Measurements from ENCODE around the gene DUSP15. TPM values are rescaled to one million over a fixed set of nuclear protein-coding genes. Genes with fewer than 3 reads are reported as not detected.
A peak's percentile ranks its signal among the peaks of the same experiment; 100 is the strongest.

The DUSP15 gene
- total and polyA plus RNA-seq, 2 of the 8 experiments (the other 6 are each of a cell fraction or from before 2014, with no cell fraction given) = 0.91 to 3.2 TPM

GRCh38 chr20:31816221-31816620 is 54.1 kb downstream of the DUSP15 start:
- no peaks in the 10 kb centered on the region for H3K79me2 ChIP-seq (ENCODE audit: control insufficient read depth in 1 of 2, insufficient read depth in 2 of 2, low read length in 2 of 2)
- no peak overlapping the region for H4K8ac ChIP-seq (ENCODE audit: extremely low read depth, insufficient read depth, low read length)
- no peak overlapping the region for H3K4me3 ChIP-seq (ENCODE audit: extremely low read depth in 1 of 4, insufficient read depth in 2 of 4, low read depth in 3 of 4, low read length in 4 of 4)
- CTCF ChIA-PET (ENCODE audit: partially characterized antibody) = interaction anchor here (0.8 to 5.5 kb wide), 8 partner anchors 8 to 216 kb away, joined by 3 to 19 read pairs (median 4); partner anchors contain the start of gene FOXS1
- WGBS, 2 experiments (ENCODE audit: extremely low coverage in 1 of 2, insufficient coverage in 1 of 2, insufficient read length in 1 of 2, insufficient replicate concordance in 2 of 2, low coverage in 1 of 2, low lambda C conversion rate in 2 of 2, missing lambda C conversion rate in 1 of 2) = 87% methylated on average over 5 of the region's 5 CpGs; no CpG with 5 or more reads in 1 of the 2 experiments
- TF ChIP-seq KDM1A (IDR thresholded peaks at IDR 0.05; ENCODE audit: borderline replicate concordance, low read length) (peak; percentile 84), FOSL1 (IDR thresholded peaks at IDR 0.05; ENCODE audit: insufficient read depth, low read depth, low read length) (no peak), EZH2 (IDR thresholded peaks at IDR 0.05; ENCODE audit: low read depth, low read length, severe bottlenecking) (no peak)
- H3K23me2 ChIP-seq (ENCODE audit: low read depth, low read length) = no peaks in the 10 kb centered on the region
- H2AFZ ChIP-seq (ENCODE audit: low read length) = no peak overlapping the region
- DNase-seq (ENCODE audit: low read depth in 1 of 2, low spot score in 2 of 2) (no peak), FAIRE-seq (peak; percentile 7)
- H3K4me1 ChIP-seq (replicated peaks in 1 of 4; ENCODE audit: control insufficient read depth in 3 of 4, insufficient read depth in 4 of 4, low read length in 3 of 4) = peaks cover 4 to 10% (median 8%) of the 10 kb centered on the region in 4 experiments; a peak in 6 of 7 replicates
- H3K27me3 ChIP-seq (replicated peaks in 1 of 4; ENCODE audit: control insufficient read depth in 3 of 4, extremely low read depth in 1 of 4, insufficient read depth in 3 of 4, low read length in 3 of 4) = no peaks in the 10 kb centered on the region
- H3K27ac ChIP-seq (ENCODE audit: low read depth, low read length) = no peak overlapping the region
- no peaks in the 10 kb centered on the region for H3K79me1 ChIP-seq (ENCODE audit: low read depth, low read length)
- H3K56ac ChIP-seq (replicated peaks; ENCODE audit: insufficient read length, low read depth, low read length) = no peak overlapping the region
- no peak overlapping the region for H3K4me2 ChIP-seq (ENCODE audit: insufficient read depth in 1 of 2, low read depth in 2 of 2, low read length in 2 of 2)
- H3K14ac ChIP-seq (ENCODE audit: insufficient read length) = no peak overlapping the region
- no peak overlapping the region for H4K5ac ChIP-seq (ENCODE audit: insufficient read length, low read depth, low read length)
- H3K36me3 ChIP-seq (ENCODE audit: control insufficient read depth in 2 of 4, insufficient read depth in 4 of 4, low read length in 3 of 4) = no peaks in the 10 kb centered on the region
- no peak overlapping the region for H4K91ac ChIP-seq (replicated peaks; ENCODE audit: insufficient read length, low read length)
- no peak overlapping the region for H2BK120ac ChIP-seq (replicated peaks; ENCODE audit: low read depth, low read length)
- H4K20me1 ChIP-seq (replicated peaks in 1 of 2; ENCODE audit: control insufficient read depth in 1 of 2, insufficient read depth in 2 of 2, low read length in 2 of 2) = no peaks in the 10 kb centered on the region
- H3K9me3 ChIP-seq (ENCODE audit: insufficient read depth in 2 of 2, low read depth in 1 of 2, low read length in 1 of 2) = no peaks in the 10 kb centered on the region
- no peak overlapping the region for H3K23ac ChIP-seq (ENCODE audit: insufficient read length)
- H2BK5ac ChIP-seq (ENCODE audit: low read depth, low read length) = no peak overlapping the region; the same call in 1 of the 2 replicates
- no peak overlapping the region; the same call in 1 of the 2 replicates for H2BK15ac ChIP-seq (ENCODE audit: low read length)
- no peak overlapping the region for H2AK5ac ChIP-seq (ENCODE audit: low read depth, low read length)
- H3K9ac ChIP-seq (replicated peaks in 1 of 4; ENCODE audit: extremely low read depth in 1 of 4, low read depth in 3 of 4, low read length in 3 of 4) = no peak overlapping the region
- H3K4ac ChIP-seq (replicated peaks; ENCODE audit: insufficient read length, low read depth, low read length) = no peak overlapping the region
- no peak overlapping the region for H2BK20ac ChIP-seq (ENCODE audit: low read length)
- no peak overlapping the region for H2BK12ac ChIP-seq (ENCODE audit: low read depth, low read length)
- POLR2A ChIA-PET (ENCODE audit: partially characterized antibody) = interaction anchor here (1.1 to 1.6 kb wide), 3 partner anchors 14 to 243 kb away, joined by 3 to 5 read pairs (median 3); no protein-coding TSS in a partner anchor
- H3K18ac ChIP-seq (ENCODE audit: extremely low read depth, low read length) = no peak overlapping the region

Data from H1 (cell line).